Lung (tissue), 12 donors: ENCODE measurements around the gene FLYWCH1. TPM values are rescaled to one million over a fixed set of nuclear protein-coding genes. Genes with fewer than 3 reads are reported as not detected.

ENCODE experiments used
- ATAC-seq: fragments of 200-7000 bp; cut with Tn5 transposase; one replicate; pipeline ENCODE4 v1.9.1; 2020; ENCODE audit warnings: moderate number of reproducible peaks; ENCODE audit not compliant: insufficient read depth, low FRiP score
- DNase-seq, 3 donors: peaks; one replicate each; pipeline ENCODE4 v3.0.0-alpha.2; 2013 to 2017
- H3K27ac ChIP-seq, 2 donors: one replicate each; pipeline ENCODE4 v1.5.1; 2013; ENCODE audit warnings: mild to moderate bottlenecking in 2 of 2, moderate library complexity in 2 of 2, control low read depth in 1 of 2, inconsistent platforms in 1 of 2, low read depth in 1 of 2, low read length in 1 of 2
- H3K27me3 ChIP-seq, 3 donors: one replicate each; pipeline ENCODE4 v1.5.1; 2013; ENCODE audit warnings: low read length in 2 of 3; ENCODE audit not compliant: control insufficient read depth in 3 of 3, insufficient read depth in 3 of 3
- H3K36me3 ChIP-seq, 4 donors: one replicate each; pipeline ENCODE4 v1.5.1; 2013; ENCODE audit warnings: low read length in 4 of 4, mild to moderate bottlenecking in 1 of 4, moderate library complexity in 1 of 4; ENCODE audit not compliant: control insufficient read depth in 4 of 4, insufficient read depth in 4 of 4
- H3K4me1 ChIP-seq, 5 donors: one replicate each; pipeline ENCODE4 v1.5.1; 2013; ENCODE audit warnings: low read length in 5 of 5, mild to moderate bottlenecking in 2 of 5, moderate library complexity in 1 of 5; ENCODE audit not compliant: control insufficient read depth in 5 of 5, insufficient read depth in 5 of 5
- H3K4me3 ChIP-seq: one replicate; pipeline ENCODE4 v1.5.1; 2013; ENCODE audit warnings: mild to moderate bottlenecking, control low read depth, moderate library complexity
- H3K9ac ChIP-seq, 2 donors: one replicate each; pipeline ENCODE4 v1.5.1; 2013; ENCODE audit warnings: low read length in 2 of 2, control low read depth in 1 of 2; ENCODE audit not compliant: insufficient read depth in 1 of 2
- H3K9me3 ChIP-seq, 4 donors: one replicate each; pipeline ENCODE4 v1.5.1; 2013; ENCODE audit warnings: low read length in 3 of 4, mild to moderate bottlenecking in 1 of 4, moderate library complexity in 1 of 4; ENCODE audit not compliant: control insufficient read depth in 4 of 4, insufficient read depth in 3 of 4
- CTCF ChIP-seq: IDR thresholded peaks from 2 replicates; pipeline ENCODE4 v1.5.1; 2012; ENCODE audit warnings: mild to moderate bottlenecking; ENCODE audit errors: control extremely low read depth, extremely low read depth
- WGBS, 2 donors: extraction: QIAGEN DNeasy Blood & Tissue Kit; methylation state at CpG; one replicate each; pipeline ENCODE4 v1.1.7; 2013; 5-methylcytosine and 5-hydroxymethylcytosine counted together
- polyA plus RNA-seq, 2 donors: library from polyadenylated mRNA; stranded (reverse); fragments of 200-250 nt; gene quantifications; one replicate each; pipeline ENCODE4 v1.2.1, GENCODE V29; 2013
- total RNA-seq, 2 donors: library from RNA; depleted of rRNA in 1 of 2; stranded (reverse); fragments of >200 nt in 1 of 2; gene quantifications; one replicate each; pipeline ENCODE4 v1.2.1, GENCODE V29; 2014 to 2021
- donor health status: control.
- donor health status: control.
- donor health status: Bipolar disorder and iron deficiency.
- donor health status: healthy.
- donor health status: DM: yes; HTN: yes; CAD: no.

Gene FLYWCH1
- total and polyA plus RNA-seq, 4 donors: 13.3 to 34.3 (median 21.4) TPM

GRCh38 chr16:2990891-2991290 lies 79.2 kb downstream of the FLYWCH1 start:
- TF ChIP-seq CTCF: no peak
- H3K4me3 ChIP-seq: no peak overlapping the region
- H3K36me3 ChIP-seq: no peaks in the 10 kb centered on the region
- DNase-seq (no peak), ATAC-seq (no peak)
- no peak overlapping the region for H3K9ac ChIP-seq
- peaks cover 0 to 33% (median 7%) of the 10 kb centered on the region in 5 donors for H3K4me1 ChIP-seq
- no peak overlapping the region for H3K27ac ChIP-seq
- 65 to 86% methylated on average over 10 of the region's 10 CpGs for WGBS, 2 donors
- no peaks in the 10 kb centered on the region for H3K27me3 ChIP-seq
- H3K9me3 ChIP-seq: no peaks in the 10 kb centered on the region

GRCh38 chr16:2991566-2992261 lies 80.0 kb downstream of the FLYWCH1 start:
- H3K27ac ChIP-seq: no peak overlapping the region
- no peaks in the 10 kb centered on the region for H3K27me3 ChIP-seq
- no peak overlapping the region for H3K4me3 ChIP-seq
- no peak for TF ChIP-seq CTCF
- H3K9me3 ChIP-seq: no peaks in the 10 kb centered on the region
- peaks cover 0 to 25% (median 4%) of the 10 kb centered on the region in 5 donors for H3K4me1 ChIP-seq
- ATAC-seq (no peak), DNase-seq (no peak)
- no peak overlapping the region for H3K9ac ChIP-seq
- 85 to 86% methylated on average over 11 to 12 of the region's 12 CpGs for WGBS, 2 donors
- no peaks in the 10 kb centered on the region for H3K36me3 ChIP-seq

GRCh38 chr16:2992383-2993081 lies 80.8 kb downstream of the FLYWCH1 start:
- WGBS, 2 donors: 84 to 95% methylated on average over 14 of the region's 14 CpGs
- Histone ChIP-seq H3K27me3 (no peaks in the 10 kb centered on the region), H3K4me3 (no peak overlapping the region), H3K27ac (no peak overlapping the region), H3K9me3 (no peaks in the 10 kb centered on the region), H3K36me3 (no peaks in the 10 kb centered on the region), H3K9ac (no peak overlapping the region), H3K4me1 (peaks cover 0 to 17% (median 2%) of the 10 kb centered on the region in 5 donors)
- no peak for ATAC-seq
- no peak for DNase-seq
- no peak for TF ChIP-seq CTCF
